ENCODE data around the gene AP1M1. TPM values are rescaled to one million over a fixed set of nuclear protein-coding genes. Genes with fewer than 3 reads are reported as not detected.

Gene AP1M1
- total RNA-seq, 1 donor from 2014 or later = 85.5 TPM

GRCh38 chr19:16199275-16199932 lies 1.7 kb downstream of the AP1M1 start:
- no peak overlapping the region for H3K27ac Mint-ChIP-seq (ENCODE audit: unreplicated experiment)
- peaks cover 15% of the 10 kb centered on the region for H3K36me3 Mint-ChIP-seq (ENCODE audit: unreplicated experiment)
- no peak for TF ChIP-seq CTCF (IDR thresholded peaks at IDR 0.05)
- no peak for DNase-seq (ENCODE audit: extremely low spot score, unreplicated experiment)
- peak overlapping the region; percentile 89 for H3K4me3 Mint-ChIP-seq (ENCODE audit: unreplicated experiment)
- H3K27me3 Mint-ChIP-seq (ENCODE audit: unreplicated experiment) = no peaks in the 10 kb centered on the region
- H3K9me3 Mint-ChIP-seq (ENCODE audit: unreplicated experiment) = no peaks in the 10 kb centered on the region
- H3K4me1 Mint-ChIP-seq (ENCODE audit: unreplicated experiment) = peaks cover 25% of the 10 kb centered on the region

- TF ChIP-seq CTCF (IDR thresholded peaks at IDR 0.05) = no peak
- Mint-ChIP-seq H3K36me3 (ENCODE audit: unreplicated experiment) (peaks cover 15% of the 10 kb centered on the region), H3K9me3 (ENCODE audit: unreplicated experiment) (no peaks in the 10 kb centered on the region), H3K4me3 (ENCODE audit: unreplicated experiment) (no peak overlapping the region), H3K27me3 (ENCODE audit: unreplicated experiment) (no peaks in the 10 kb centered on the region), H3K4me1 (ENCODE audit: unreplicated experiment) (peaks cover 25% of the 10 kb centered on the region), H3K27ac (ENCODE audit: unreplicated experiment) (peak overlapping the region; percentile 23)
- DNase-seq (ENCODE audit: extremely low spot score, unreplicated experiment) = no peak
These were observed 2.6 kb downstream of the AP1M1 start for GRCh38 chr19:16200038-16201010.

- Mint-ChIP-seq H3K27ac (ENCODE audit: unreplicated experiment) (no peak overlapping the region), H3K9me3 (ENCODE audit: unreplicated experiment) (no peaks in the 10 kb centered on the region), H3K36me3 (ENCODE audit: unreplicated experiment) (peaks cover 15% of the 10 kb centered on the region), H3K4me1 (ENCODE audit: unreplicated experiment) (peaks cover 25% of the 10 kb centered on the region), H3K4me3 (ENCODE audit: unreplicated experiment) (no peak overlapping the region), H3K27me3 (ENCODE audit: unreplicated experiment) (no peaks in the 10 kb centered on the region)
- no peak for TF ChIP-seq CTCF (IDR thresholded peaks at IDR 0.05)
- DNase-seq (ENCODE audit: extremely low spot score, unreplicated experiment) = no peak
These were observed 3.3 kb downstream of the AP1M1 start for GRCh38 chr19:16201011-16201391.

GRCh38 chr19:16202320-16203255 lies 4.9 kb downstream of the AP1M1 start:
- Mint-ChIP-seq H3K4me1 (ENCODE audit: unreplicated experiment) (peaks cover 17% of the 10 kb centered on the region), H3K27me3 (ENCODE audit: unreplicated experiment) (no peaks in the 10 kb centered on the region), H3K27ac (ENCODE audit: unreplicated experiment) (no peak overlapping the region), H3K36me3 (ENCODE audit: unreplicated experiment) (peaks cover 21% of the 10 kb centered on the region), H3K4me3 (ENCODE audit: unreplicated experiment) (no peak overlapping the region), H3K9me3 (ENCODE audit: unreplicated experiment) (no peaks in the 10 kb centered on the region)
- DNase-seq (ENCODE audit: extremely low spot score, unreplicated experiment) = no peak
- no peak for TF ChIP-seq CTCF (IDR thresholded peaks at IDR 0.05)

All from osteocyte (in vitro differentiated cells).